Measurements from ENCODE around the gene UST. TPM values are rescaled to one million over a fixed set of nuclear protein-coding genes. Genes with fewer than 3 reads are reported as not detected.

The UST gene
- total RNA-seq, 1 donor from 2014 or later: 33.3 TPM

- Histone ChIP-seq H4K20me1 (ENCODE audit: low read depth) (no peaks in the 10 kb centered on the region), H3K4me1 (peaks cover 13% of the 10 kb centered on the region), H3K4me3 (no peak overlapping the region), H3K4me2 (no peak overlapping the region), H3K27me3 (no peaks in the 10 kb centered on the region), H3F3A (ENCODE audit: low read depth) (peaks cover 3% of the 10 kb centered on the region), H3K27ac (no peak overlapping the region), H2AFZ (replicated peaks) (no peak overlapping the region), H3K9me3 (ENCODE audit: low read depth) (no peaks in the 10 kb centered on the region), H3K36me3 (no peaks in the 10 kb centered on the region), H3K9ac (no peak overlapping the region), H3K79me2 (ENCODE audit: low read depth) (peaks cover 6% of the 10 kb centered on the region)
- H3K36me3 Mint-ChIP-seq: peaks cover 39% of the 10 kb centered on the region
- H3K4me3 Mint-ChIP-seq: no peak overlapping the region
- no peak for DNase-seq (ENCODE audit: low spot score)
- peaks cover 14% of the 10 kb centered on the region for H3K4me1 Mint-ChIP-seq
- TF ChIP-seq CTCF (IDR thresholded peaks at IDR 0.05) (no peak), EZH2 (IDR thresholded peaks at IDR 0.05) (no peak)
- peaks cover 3% of the 10 kb centered on the region for H3K27me3 Mint-ChIP-seq (ENCODE audit: insufficient read depth, low read depth)
- no peak overlapping the region for H3K27ac Mint-ChIP-seq
- peaks cover 3% of the 10 kb centered on the region for H3K9me3 Mint-ChIP-seq
Measured at GRCh38 chr6:148892247-148892646, 145.4 kb downstream of the UST start.

GRCh38 chr6:148893073-148893472 is 146.2 kb downstream of the UST start:
- H3K27ac Mint-ChIP-seq: no peak overlapping the region

GRCh38 chr6:148893481-148893880 is 146.7 kb downstream of the UST start:
- H3K9ac ChIP-seq: no peak overlapping the region
- H3K9me3 ChIP-seq (ENCODE audit: low read depth): no peaks in the 10 kb centered on the region
- DNase-seq (ENCODE audit: low spot score): no peak
- H3K4me3 ChIP-seq: no peak overlapping the region
- Mint-ChIP-seq H3K36me3 (peaks cover 28% of the 10 kb centered on the region), H3K4me1 (peaks cover 11% of the 10 kb centered on the region), H3K9me3 (peaks cover 3% of the 10 kb centered on the region), H3K27ac (no peak overlapping the region), H3K27me3 (ENCODE audit: insufficient read depth, low read depth) (peaks cover 3% of the 10 kb centered on the region), H3K4me3 (no peak overlapping the region)
- H3K36me3 ChIP-seq: no peaks in the 10 kb centered on the region
- H3K27me3 ChIP-seq: no peaks in the 10 kb centered on the region
- H3K4me1 ChIP-seq: peaks cover 5% of the 10 kb centered on the region
- H3K4me2 ChIP-seq: no peak overlapping the region
- no peaks in the 10 kb centered on the region for H3F3A ChIP-seq (ENCODE audit: low read depth)
- H3K27ac ChIP-seq: no peak overlapping the region
- H2AFZ ChIP-seq (replicated peaks): no peak overlapping the region
- no peaks in the 10 kb centered on the region for H4K20me1 ChIP-seq (ENCODE audit: low read depth)
- H3K79me2 ChIP-seq (ENCODE audit: low read depth): no peaks in the 10 kb centered on the region
- TF ChIP-seq CTCF (IDR thresholded peaks at IDR 0.05): no peak
- TF ChIP-seq EZH2 (IDR thresholded peaks at IDR 0.05): no peak
- no peak for TF ChIP-seq EZH2phosphoT487 (IDR thresholded peaks at IDR 0.05)

More at GRCh38 chr6:148893073-148893472, 146.2 kb downstream of the UST start:
- TF ChIP-seq EZH2 (IDR thresholded peaks at IDR 0.05) (no peak), EZH2phosphoT487 (IDR thresholded peaks at IDR 0.05) (no peak), CTCF (IDR thresholded peaks at IDR 0.05) (no peak)
- Histone ChIP-seq H3K27ac (no peak overlapping the region), H3F3A (ENCODE audit: low read depth) (no peaks in the 10 kb centered on the region), H4K20me1 (ENCODE audit: low read depth) (no peaks in the 10 kb centered on the region), H3K36me3 (no peaks in the 10 kb centered on the region), H3K9ac (no peak overlapping the region), H3K27me3 (no peaks in the 10 kb centered on the region), H3K79me2 (ENCODE audit: low read depth) (no peaks in the 10 kb centered on the region), H3K4me3 (no peak overlapping the region), H3K4me1 (peaks cover 5% of the 10 kb centered on the region), H3K4me2 (no peak overlapping the region), H2AFZ (replicated peaks) (no peak overlapping the region), H3K9me3 (ENCODE audit: low read depth) (no peaks in the 10 kb centered on the region)
- peaks cover 10% of the 10 kb centered on the region for H3K4me1 Mint-ChIP-seq
- peaks cover 3% of the 10 kb centered on the region for H3K9me3 Mint-ChIP-seq
- no peak for DNase-seq (ENCODE audit: low spot score)
- peaks cover 31% of the 10 kb centered on the region for H3K36me3 Mint-ChIP-seq
- H3K4me3 Mint-ChIP-seq: no peak overlapping the region
- peaks cover 3% of the 10 kb centered on the region for H3K27me3 Mint-ChIP-seq (ENCODE audit: insufficient read depth, low read depth)
